Keratinocyte (primary cell): Measurements from ENCODE around the gene CDC20B. TPM values are rescaled to one million over a fixed set of nuclear protein-coding genes. Genes with fewer than 3 reads are reported as not detected.

Experiments
- DNase-seq: peaks from one replicate; pipeline ENCODE4 v3.0.0-alpha.2; 2011; ENCODE audit warnings: low read depth, missing footprints, low spot score
- FAIRE-seq: peaks from 2 replicates; lab custom pipeline; 2011; peaks lifted over from hg19 to GRCh38; lab: Jason Lieb, UNC
- H2AFZ ChIP-seq: 2 replicates; pipeline ENCODE4 v1.6.0; 2012; ENCODE audit warnings: low read length, control low read depth, inconsistent platforms; ENCODE audit not compliant: control insufficient read depth
- H3K27ac ChIP-seq: 2 replicates; pipeline ENCODE4 v1.5.1; 2011; ENCODE audit warnings: low read length; ENCODE audit not compliant: control insufficient read depth, insufficient read depth
- H3K27me3 ChIP-seq: 3 replicates; pipeline ENCODE4 v1.6.0; 2011; ENCODE audit warnings: low read length; ENCODE audit not compliant: control insufficient read depth, insufficient read depth; ENCODE audit errors: extremely low read depth
- H3K36me3 ChIP-seq, 2 experiments: 2 replicates in 1 of 2; 3 replicates in 1 of 2; pipeline ENCODE4 v1.5.1; 2011; ENCODE audit warnings: low read length in 2 of 2, mild to moderate bottlenecking in 1 of 2; ENCODE audit not compliant: control insufficient read depth in 2 of 2, insufficient read depth in 2 of 2; ENCODE audit errors: extremely low read depth in 1 of 2
- H3K4me1 ChIP-seq: 3 replicates; pipeline ENCODE4 v1.5.1; 2011; ENCODE audit warnings: low read length; ENCODE audit not compliant: control insufficient read depth, insufficient read depth; ENCODE audit errors: extremely low read depth
- H3K4me2 ChIP-seq: 3 replicates; pipeline ENCODE4 v1.6.0; 2011; ENCODE audit warnings: low read depth, low read length; ENCODE audit not compliant: control insufficient read depth, insufficient read depth; ENCODE audit errors: extremely low read depth
- H3K4me3 ChIP-seq, 3 experiments: fragments of 200-600 bp in 1 of 3; sonication (generic) in 1 of 3; 2 replicates in 2 of 3; 3 replicates in 1 of 3; pipeline ENCODE4 v1.5.1; 2011 to 2016; ENCODE audit warnings: low read length in 3 of 3, mild to moderate bottlenecking in 3 of 3, control low read depth in 2 of 3, inconsistent platforms in 1 of 3, low read depth in 1 of 3, mixed read lengths in 1 of 3, mixed run types in 1 of 3, moderate library complexity in 1 of 3; ENCODE audit not compliant: control insufficient read depth in 2 of 3, insufficient read depth in 2 of 3; ENCODE audit errors: extremely low read depth in 1 of 3
- H3K79me2 ChIP-seq: 2 replicates; pipeline ENCODE4 v1.6.0; 2012; ENCODE audit warnings: low read length; ENCODE audit not compliant: control insufficient read depth, insufficient read depth
- H3K9ac ChIP-seq: 3 replicates; pipeline ENCODE4 v1.6.0; 2011; ENCODE audit warnings: low read length; ENCODE audit not compliant: control insufficient read depth, insufficient read depth; ENCODE audit errors: extremely low read depth
- H3K9me1 ChIP-seq: 3 replicates; pipeline ENCODE4 v1.6.0; 2011; ENCODE audit warnings: low read length; ENCODE audit not compliant: control insufficient read depth, insufficient read depth; ENCODE audit errors: extremely low read depth
- H3K9me3 ChIP-seq: 2 replicates; pipeline ENCODE4 v1.5.1; 2012; ENCODE audit warnings: low read depth, low read length; ENCODE audit not compliant: control insufficient read depth
- H4K20me1 ChIP-seq: 3 replicates; pipeline ENCODE4 v1.6.0; 2011; ENCODE audit warnings: low read length; ENCODE audit not compliant: control insufficient read depth, insufficient read depth; ENCODE audit errors: extremely low read depth
- EZH2 ChIP-seq: IDR thresholded peaks from one replicate; pipeline ENCODE4 v1.6.1; 2012; ENCODE audit warnings: inconsistent platforms, mild to moderate bottlenecking, low read length, moderate library complexity
- dilution Hi-C: fragments of 300-500 bp; cut with MboI; formaldehyde crosslinking; loops from one replicate; pipeline ENCODE4 v1.7.0; 2020; ENCODE audit warnings: low sequenced_read_pairs; ENCODE audit not compliant: extremely low pct_ligation_motif_present
- polyA plus RNA-seq, 5 experiments: library from polyadenylated mRNA; depleted of rRNA in 3 of 5; stranded (reverse) in 3 of 5; stranded (forward) in 1 of 5; unstranded in 1 of 5; fragments of >200 nt; gene quantifications; 1 replicate in 1 of 5; 2 replicates in 3 of 5; 3 replicates in 1 of 5; pipeline versions ENCODE4 v1.2.1 to v1.2.3, GENCODE V29; 2011 to 2012; ENCODE audit warnings: missing spikeins in 2 of 5, low read depth in 1 of 5, low replicate concordance in 1 of 5
- TF ChIP-seq, protein P1 (sequence below), 3 experiments: IDR thresholded peaks in 1 of 3; conservative IDR thresholded peaks in 1 of 3; optimal IDR thresholded peaks in 1 of 3; 2 replicates in 2 of 3; 3 replicates in 1 of 3; pipeline versions ENCODE3 to v1.5.1; 2011; ENCODE audit warnings: low read length in 3 of 3, mild to moderate bottlenecking in 3 of 3, moderate library complexity in 2 of 3, control low read depth in 1 of 3, inconsistent platforms in 1 of 3; ENCODE audit not compliant: insufficient read depth in 2 of 3; ENCODE audit errors: extremely low read depth in 1 of 3

The CDC20B gene
- polyA plus RNA-seq, 1 donor (not counting 4 experiments of a cell fraction or from before 2014, with no cell fraction given): 0.03 TPM

DNA sequence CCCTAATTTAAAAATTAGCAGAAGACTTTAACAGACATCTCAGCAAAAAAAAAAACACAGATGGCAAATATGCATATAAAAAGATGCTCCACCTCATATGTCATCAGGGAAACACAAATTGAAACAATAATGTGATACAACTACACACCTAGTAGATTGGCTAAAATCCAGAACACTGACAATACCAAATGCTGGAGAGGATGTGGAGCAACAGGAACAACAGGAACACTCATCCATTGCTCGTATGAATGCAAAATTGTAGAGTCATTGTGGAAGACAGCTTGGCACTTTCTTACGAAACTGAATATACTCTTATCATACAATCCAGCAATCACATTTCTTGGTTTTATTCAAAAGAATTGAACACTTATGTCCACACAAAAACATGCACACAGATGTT lies 32.0 kb upstream of the CDC20B start:
- Histone ChIP-seq H3K4me1 (no peaks in the 10 kb centered on the region), H3K4me2 (no peak overlapping the region), H3K9me1 (no peaks in the 10 kb centered on the region), H3K27me3 (no peaks in the 10 kb centered on the region), H3K9me3 (no peaks in the 10 kb centered on the region), H4K20me1 (no peaks in the 10 kb centered on the region), H3K9ac (no peak overlapping the region), H3K27ac (no peak overlapping the region), H3K79me2 (no peaks in the 10 kb centered on the region), H3K4me3 (no peak overlapping the region), H3K36me3 (no peaks in the 10 kb centered on the region), H2AFZ (no peak overlapping the region)
- FAIRE-seq: no peak
- DNase-seq: no peak
- no peak for TF ChIP-seq EZH2
- dilution Hi-C loops: no loop called here

DNA sequence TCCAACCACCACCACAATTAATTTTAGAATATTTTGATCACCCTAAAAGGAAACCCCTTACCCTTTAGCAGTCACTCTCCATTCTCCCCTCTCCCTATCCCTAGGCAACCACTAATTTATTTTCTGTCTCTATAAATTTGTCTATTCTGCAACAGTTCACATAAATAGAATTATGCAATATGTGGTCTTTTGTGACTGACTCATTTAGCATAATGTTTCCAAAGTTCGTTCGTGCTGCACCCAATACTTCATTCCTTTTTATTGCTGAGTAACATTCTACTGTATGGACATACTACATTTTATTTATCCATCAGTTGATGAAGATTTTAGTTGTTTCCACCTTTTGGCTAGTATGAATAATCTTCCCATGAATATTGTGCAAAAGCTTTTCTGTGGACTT lies 18.2 kb upstream of the CDC20B start:
- H4K20me1 ChIP-seq: no peaks in the 10 kb centered on the region
- FAIRE-seq (no peak), DNase-seq (no peak)
- no peak overlapping the region for H3K27ac ChIP-seq
- H3K9me3 ChIP-seq: no peaks in the 10 kb centered on the region
- H3K9ac ChIP-seq: no peak overlapping the region
- no peak overlapping the region for H2AFZ ChIP-seq
- H3K9me1 ChIP-seq: no peaks in the 10 kb centered on the region
- no peak overlapping the region for H3K4me2 ChIP-seq
- peaks cover 10% of the 10 kb centered on the region for H3K27me3 ChIP-seq
- H3K4me3 ChIP-seq: no peak overlapping the region
- TF ChIP-seq EZH2: no peak
- TF ChIP-seq, protein P1, sequence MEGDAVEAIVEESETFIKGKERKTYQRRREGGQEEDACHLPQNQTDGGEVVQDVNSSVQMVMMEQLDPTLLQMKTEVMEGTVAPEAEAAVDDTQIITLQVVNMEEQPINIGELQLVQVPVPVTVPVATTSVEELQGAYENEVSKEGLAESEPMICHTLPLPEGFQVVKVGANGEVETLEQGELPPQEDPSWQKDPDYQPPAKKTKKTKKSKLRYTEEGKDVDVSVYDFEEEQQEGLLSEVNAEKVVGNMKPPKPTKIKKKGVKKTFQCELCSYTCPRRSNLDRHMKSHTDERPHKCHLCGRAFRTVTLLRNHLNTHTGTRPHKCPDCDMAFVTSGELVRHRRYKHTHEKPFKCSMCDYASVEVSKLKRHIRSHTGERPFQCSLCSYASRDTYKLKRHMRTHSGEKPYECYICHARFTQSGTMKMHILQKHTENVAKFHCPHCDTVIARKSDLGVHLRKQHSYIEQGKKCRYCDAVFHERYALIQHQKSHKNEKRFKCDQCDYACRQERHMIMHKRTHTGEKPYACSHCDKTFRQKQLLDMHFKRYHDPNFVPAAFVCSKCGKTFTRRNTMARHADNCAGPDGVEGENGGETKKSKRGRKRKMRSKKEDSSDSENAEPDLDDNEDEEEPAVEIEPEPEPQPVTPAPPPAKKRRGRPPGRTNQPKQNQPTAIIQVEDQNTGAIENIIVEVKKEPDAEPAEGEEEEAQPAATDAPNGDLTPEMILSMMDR (optimal IDR thresholded peaks at IDR 0.05 in 1 of 3, IDR thresholded peaks at IDR 0.05 in 1 of 3, conservative IDR thresholded peaks at IDR 0.05 in 1 of 3; ENCODE audit: extremely low read depth in 1 of 3, insufficient read depth in 2 of 3, low read length in 3 of 3): no peak
- H3K36me3 ChIP-seq: no peaks in the 10 kb centered on the region
- H3K4me1 ChIP-seq: no peaks in the 10 kb centered on the region
- dilution Hi-C loops: no loop called here
- H3K79me2 ChIP-seq: no peaks in the 10 kb centered on the region
